HEK293 (cell line): ENCODE data around the gene NDUFA8.
A peak's percentile ranks its signal among the peaks of the same experiment; 100 is the strongest.

Experiments
- CTCF ChIA-PET: fragments of 350-600 bp; formaldehyde crosslinking; extraction: SDS; loops from one replicate; lab custom pipeline; 2021; ENCODE audit warnings: antibody characterized with exemption; lab: Yijun Ruan, JAX
- POLR2A ChIA-PET: fragments of 300-600 bp; formaldehyde crosslinking; extraction: SDS; loops from one replicate; lab custom pipeline; 2020; ENCODE audit warnings: antibody characterized with exemption, inconsistent platforms; lab: Yijun Ruan, JAX
- H3K27ac ChIP-seq: fragments of 200-500 bp; sonication (Bioruptor generic); 2 replicates; pipeline ENCODE4 v1.5.1; 2014; ENCODE audit warnings: low read depth, low read length, control low read depth, inconsistent platforms; ENCODE audit errors: extremely low read depth
- H3K36me3 ChIP-seq, 2 experiments: fragments of 200-500 bp in 1 of 2; sonication (Bioruptor generic) in 1 of 2; 1 replicate in 1 of 2; 2 replicates in 1 of 2; pipeline ENCODE4 v1.5.1; 2014 to 2017; ENCODE audit warnings: inconsistent platforms in 2 of 2, low read length in 2 of 2; ENCODE audit not compliant: control insufficient read depth in 2 of 2, insufficient read depth in 1 of 2
- H3K4me1 ChIP-seq: fragments of 200-500 bp; sonication (Bioruptor generic); 2 replicates; pipeline ENCODE4 v1.5.1; 2014; ENCODE audit warnings: mild to moderate bottlenecking, low read length, inconsistent platforms; ENCODE audit not compliant: control insufficient read depth, insufficient read depth
- H3K4me3 ChIP-seq: 2 replicates; pipeline ENCODE4 v1.5.1; 2011; ENCODE audit warnings: low read depth, mild to moderate bottlenecking, control low read depth, low read length, moderate library complexity
- H3K9me3 ChIP-seq: fragments of 200-500 bp; sonication (Bioruptor generic); 2 replicates; pipeline ENCODE4 v1.5.1; 2014; ENCODE audit warnings: low read depth, low read length, inconsistent platforms; ENCODE audit not compliant: control insufficient read depth, insufficient read depth
- HOXD13 ChIP-seq: sonication (generic); formaldehyde crosslinking; IDR thresholded peaks from 2 replicates; pipeline ENCODE4 v1.8.0; 2022; ENCODE audit warnings: missing genetic modification reagents, borderline replicate concordance
- OSR2 ChIP-seq: fragments of 450-650 bp; formaldehyde crosslinking; IDR thresholded peaks from 2 replicates; pipeline ENCODE4 v1.5.1; 2016; ENCODE audit warnings: missing biosample characterization, missing genetic modification characterization
- PATZ1 ChIP-seq: fragments of 450-650 bp; formaldehyde crosslinking; IDR thresholded peaks from 2 replicates; pipeline ENCODE4 v1.5.1; 2016; ENCODE audit warnings: missing biosample characterization, missing genetic modification characterization
- ZNF391 ChIP-seq: fragments of 450-650 bp; formaldehyde crosslinking; IDR thresholded peaks from 2 replicates; pipeline ENCODE4 v1.5.1; 2016; ENCODE audit warnings: low read depth, missing biosample characterization, missing genetic modification characterization, borderline replicate concordance
- ZNF623 ChIP-seq: fragments of 450-650 bp; formaldehyde crosslinking; IDR thresholded peaks from 2 replicates; pipeline ENCODE4 v1.5.1; 2016; ENCODE audit warnings: missing biosample characterization, missing genetic modification characterization
- TF ChIP-seq, protein P1 (sequence below): sonication (generic); formaldehyde crosslinking; IDR thresholded peaks from 2 replicates; pipeline ENCODE4 v1.8.1; 2022; ENCODE audit warnings: mild to moderate bottlenecking, moderate library complexity, missing genetic modification reagents
- TF ChIP-seq, protein P2 (sequence below): fragments of 450-650 bp; formaldehyde crosslinking; IDR thresholded peaks from 2 replicates; pipeline ENCODE4 v1.5.1; 2016; ENCODE audit warnings: missing biosample characterization, missing genetic modification characterization
- TF ChIP-seq, protein P3 (sequence below): fragments of 450-650 bp; IDR thresholded peaks from 2 replicates; pipeline ENCODE4 v1.5.1; 2018; ENCODE audit warnings: missing biosample characterization, missing genetic modification characterization

NDUFA8 gene

GRCh38 chr9:122193651-122194050 lies 34.1 kb upstream of the NDUFA8 start:
- CTCF ChIA-PET = interaction anchor here (0.7 kb wide), 1 partner anchor 135 kb away, joined by 4 read pairs; no protein-coding TSS in a partner anchor
- POLR2A ChIA-PET = no interaction called here
- TF ChIP-seq, protein P1, sequence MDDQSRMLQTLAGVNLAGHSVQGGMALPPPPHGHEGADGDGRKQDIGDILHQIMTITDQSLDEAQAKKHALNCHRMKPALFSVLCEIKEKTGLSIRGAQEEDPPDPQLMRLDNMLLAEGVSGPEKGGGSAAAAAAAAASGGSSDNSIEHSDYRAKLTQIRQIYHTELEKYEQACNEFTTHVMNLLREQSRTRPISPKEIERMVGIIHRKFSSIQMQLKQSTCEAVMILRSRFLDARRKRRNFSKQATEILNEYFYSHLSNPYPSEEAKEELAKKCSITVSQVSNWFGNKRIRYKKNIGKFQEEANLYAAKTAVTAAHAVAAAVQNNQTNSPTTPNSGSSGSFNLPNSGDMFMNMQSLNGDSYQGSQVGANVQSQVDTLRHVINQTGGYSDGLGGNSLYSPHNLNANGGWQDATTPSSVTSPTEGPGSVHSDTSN (CRISPR knock-in tag) = no peak
- no peak for TF ChIP-seq PATZ1
- TF ChIP-seq, protein P2, sequence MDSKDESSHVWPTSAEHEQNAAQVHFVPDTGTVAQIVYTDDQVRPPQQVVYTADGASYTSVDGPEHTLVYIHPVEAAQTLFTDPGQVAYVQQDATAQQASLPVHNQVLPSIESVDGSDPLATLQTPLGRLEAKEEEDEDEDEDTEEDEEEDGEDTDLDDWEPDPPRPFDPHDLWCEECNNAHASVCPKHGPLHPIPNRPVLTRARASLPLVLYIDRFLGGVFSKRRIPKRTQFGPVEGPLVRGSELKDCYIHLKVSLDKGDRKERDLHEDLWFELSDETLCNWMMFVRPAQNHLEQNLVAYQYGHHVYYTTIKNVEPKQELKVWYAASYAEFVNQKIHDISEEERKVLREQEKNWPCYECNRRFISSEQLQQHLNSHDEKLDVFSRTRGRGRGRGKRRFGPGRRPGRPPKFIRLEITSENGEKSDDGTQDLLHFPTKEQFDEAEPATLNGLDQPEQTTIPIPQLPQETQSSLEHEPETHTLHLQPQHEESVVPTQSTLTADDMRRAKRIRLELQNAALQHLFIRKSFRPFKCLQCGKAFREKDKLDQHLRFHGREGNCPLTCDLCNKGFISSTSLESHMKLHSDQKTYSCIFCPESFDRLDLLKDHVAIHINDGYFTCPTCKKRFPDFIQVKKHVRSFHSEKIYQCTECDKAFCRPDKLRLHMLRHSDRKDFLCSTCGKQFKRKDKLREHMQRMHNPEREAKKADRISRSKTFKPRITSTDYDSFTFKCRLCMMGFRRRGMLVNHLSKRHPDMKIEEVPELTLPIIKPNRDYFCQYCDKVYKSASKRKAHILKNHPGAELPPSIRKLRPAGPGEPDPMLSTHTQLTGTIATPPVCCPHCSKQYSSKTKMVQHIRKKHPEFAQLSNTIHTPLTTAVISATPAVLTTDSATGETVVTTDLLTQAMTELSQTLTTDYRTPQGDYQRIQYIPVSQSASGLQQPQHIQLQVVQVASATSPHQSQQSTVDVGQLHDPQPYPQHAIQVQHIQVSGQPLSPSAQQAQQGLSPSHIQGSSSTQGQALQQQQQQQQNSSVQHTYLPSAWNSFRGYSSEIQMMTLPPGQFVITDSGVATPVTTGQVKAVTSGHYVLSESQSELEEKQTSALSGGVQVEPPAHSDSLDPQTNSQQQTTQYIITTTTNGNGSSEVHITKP = no peak
- TF ChIP-seq ZNF623 (tag by site-specific recombination) = peak; percentile 46
- no peak for TF ChIP-seq ZNF391 (tag by site-specific recombination)
- TF ChIP-seq OSR2 (tag by site-specific recombination) = no peak
- TF ChIP-seq, protein P3, sequence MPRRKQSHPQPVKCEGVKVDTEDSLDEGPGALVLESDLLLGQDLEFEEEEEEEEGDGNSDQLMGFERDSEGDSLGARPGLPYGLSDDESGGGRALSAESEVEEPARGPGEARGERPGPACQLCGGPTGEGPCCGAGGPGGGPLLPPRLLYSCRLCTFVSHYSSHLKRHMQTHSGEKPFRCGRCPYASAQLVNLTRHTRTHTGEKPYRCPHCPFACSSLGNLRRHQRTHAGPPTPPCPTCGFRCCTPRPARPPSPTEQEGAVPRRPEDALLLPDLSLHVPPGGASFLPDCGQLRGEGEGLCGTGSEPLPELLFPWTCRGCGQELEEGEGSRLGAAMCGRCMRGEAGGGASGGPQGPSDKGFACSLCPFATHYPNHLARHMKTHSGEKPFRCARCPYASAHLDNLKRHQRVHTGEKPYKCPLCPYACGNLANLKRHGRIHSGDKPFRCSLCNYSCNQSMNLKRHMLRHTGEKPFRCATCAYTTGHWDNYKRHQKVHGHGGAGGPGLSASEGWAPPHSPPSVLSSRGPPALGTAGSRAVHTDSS = no peak
- H3K27ac ChIP-seq = no peak overlapping the region
- H3K4me3 ChIP-seq = no peak overlapping the region
- H3K9me3 ChIP-seq = no peaks in the 10 kb centered on the region
- no peaks in the 10 kb centered on the region for H3K36me3 ChIP-seq
- no peaks in the 10 kb centered on the region for H3K4me1 ChIP-seq

- Histone ChIP-seq H3K9me3 (no peaks in the 10 kb centered on the region), H3K4me1 (no peaks in the 10 kb centered on the region), H3K36me3 (no peaks in the 10 kb centered on the region)
- POLR2A ChIA-PET = interaction anchor here (1.7 kb wide), 1 partner anchor 71 kb away, joined by 4 read pairs; the partner anchor contains the start of genes MRRF and RBM18
- TF ChIP-seq HOXD13 = no peak
- TF ChIP-seq, protein P2 = peak; percentile 87
- TF ChIP-seq, all 188 proteins: peak for 1
- H3K4me3 ChIP-seq = no peak overlapping the region
- no peak overlapping the region for H3K27ac ChIP-seq
- CTCF ChIA-PET = interaction anchor here (0.7 kb wide), 1 partner anchor 134 kb away, joined by 4 read pairs; no protein-coding TSS in a partner anchor
Measured at GRCh38 chr9:122192914-122193525, 33.4 kb upstream of the NDUFA8 start.
